Activated naive CD8-positive, alpha-beta T cell treated with anti-CD3 and anti-CD28 coated beads, Interleukin-2, amount 50 U/mL, for 24 hours (primary cell): ENCODE data around the gene NAAA.
"Not testable (repeated sequence)": the region's sequence is repeated elsewhere in the genome, so short reads cannot be mapped to it uniquely, and the experiment has no call there.

Experiments used
- ATAC-seq: fragments of 150-1000 bp; cut with Tn5 transposase; one replicate; pipeline ENCODE4 v1.10.0; 2021
- DNase-seq: peaks from one replicate; pipeline ENCODE4 v3.0.0; 2021
- H3K27ac Mint-ChIP-seq: one replicate; pipeline ENCODE4 v1.8.0; 2021; ENCODE audit warnings: mild to moderate bottlenecking, mixed read lengths
- H3K27me3 Mint-ChIP-seq: one replicate; pipeline ENCODE4 v1.8.0; 2021; ENCODE audit warnings: mixed read lengths
- H3K36me3 Mint-ChIP-seq: one replicate; pipeline ENCODE4 v1.8.0; 2021; ENCODE audit warnings: low read depth, mixed read lengths
- H3K4me1 Mint-ChIP-seq: one replicate; pipeline ENCODE4 v1.8.0; 2021; ENCODE audit warnings: mixed read lengths
- H3K4me3 Mint-ChIP-seq: one replicate; pipeline ENCODE4 v1.8.0; 2021; ENCODE audit warnings: mild to moderate bottlenecking, moderate library complexity, mixed read lengths
- H3K9me3 Mint-ChIP-seq: one replicate; pipeline ENCODE4 v1.8.0; 2021; ENCODE audit warnings: mixed read lengths

The NAAA gene

DNA sequence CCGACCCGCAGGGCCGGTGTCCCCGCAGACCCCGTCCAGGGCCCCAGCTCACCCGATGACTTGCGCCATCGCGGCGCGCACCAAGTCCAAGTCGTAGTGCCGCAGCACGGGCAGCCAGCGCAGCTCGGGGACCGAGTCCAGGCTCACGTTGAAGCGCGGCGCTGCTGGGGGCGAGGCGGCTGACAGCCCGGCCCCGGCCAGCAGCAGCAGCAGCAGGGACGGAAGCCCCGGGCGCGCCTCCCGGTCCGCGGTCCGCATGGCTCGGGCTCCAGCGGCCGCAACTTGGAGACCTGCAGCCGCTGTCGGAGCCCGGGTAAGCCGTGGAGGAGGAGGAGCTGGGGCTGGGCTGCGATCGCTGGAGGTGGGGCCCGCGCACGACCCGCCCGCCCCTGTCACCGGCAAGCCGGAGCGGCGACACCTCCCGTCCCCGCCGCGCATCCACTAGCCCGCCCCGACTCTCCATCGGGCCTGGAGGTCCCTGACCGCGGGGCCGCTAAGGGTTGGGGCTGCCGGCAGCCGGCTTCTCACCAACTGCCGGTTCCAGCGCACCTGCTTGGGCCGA lies at the start of gene NAAA:
TSS of gene NAAA (minus strand) at position 322 of the 562 bp plus-strand sequence. CDS start at position 258, 64 bp downstream.
- ATAC-seq = peak; percentile 86
- Mint-ChIP-seq H3K4me3 (peak within 1 kb of the TSS; percentile 97), H3K9me3 (no peaks in the 10 kb centered on the region), H3K36me3 (peaks cover 21% of the 10 kb centered on the region), H3K27me3 (no peaks in the 10 kb centered on the region), H3K4me1 (peaks cover 26% of the 10 kb centered on the region), H3K27ac (peak within 1 kb of the TSS; percentile 98)
- DNase-seq = peak; percentile 81

DNA sequence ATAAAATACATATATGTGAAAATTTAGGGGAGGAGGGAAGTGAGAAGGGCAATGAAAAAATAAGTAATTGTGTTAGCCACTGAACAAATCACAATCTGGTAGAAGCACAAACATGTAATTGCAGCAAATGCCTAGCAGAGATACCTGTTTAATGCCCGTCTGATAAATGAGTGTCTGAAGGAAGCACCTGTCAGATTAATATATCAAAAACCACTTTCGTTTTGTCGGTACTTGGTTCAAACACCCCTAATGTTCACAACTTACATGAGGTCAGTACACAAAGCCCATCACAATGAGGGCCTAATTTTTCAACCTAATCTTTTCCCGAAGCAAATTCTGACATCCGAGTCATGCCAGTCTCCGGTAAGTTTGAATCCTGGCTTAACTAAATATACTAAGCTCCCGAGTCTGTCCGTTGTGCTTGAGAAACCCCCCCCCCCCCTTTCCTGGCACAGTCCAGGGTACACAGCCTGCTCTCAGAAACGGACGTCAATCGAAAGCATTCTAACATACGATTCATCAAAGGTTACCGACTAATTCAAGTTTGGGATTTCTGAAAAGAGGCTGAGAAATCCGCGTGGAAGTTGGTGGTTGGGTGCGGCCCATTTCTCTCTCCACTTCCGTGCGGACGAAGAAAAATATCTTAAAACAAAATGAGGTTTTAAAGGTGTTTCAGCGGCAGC lies 49.2 kb upstream of the NAAA start:
- Mint-ChIP-seq H3K27ac (peak overlapping the region; percentile 81), H3K27me3 (no peaks in the 10 kb centered on the region), H3K9me3 (no peaks in the 10 kb centered on the region), H3K4me3 (peak overlapping the region; percentile 87), H3K4me1 (peaks cover 31% of the 10 kb centered on the region), H3K36me3 (peaks cover 25% of the 10 kb centered on the region)
- ATAC-seq (no peak), DNase-seq (no peak)

GRCh38 chr4:75985116-75985515 lies 44.3 kb upstream of the NAAA start:
- ATAC-seq (no peak), DNase-seq (no peak)
- H3K4me1 Mint-ChIP-seq = peaks cover 22% of the 10 kb centered on the region
- H3K27me3 Mint-ChIP-seq = no peaks in the 10 kb centered on the region
- H3K27ac Mint-ChIP-seq = no peak overlapping the region
- no peak overlapping the region for H3K4me3 Mint-ChIP-seq
- no peaks in the 10 kb centered on the region for H3K9me3 Mint-ChIP-seq
- H3K36me3 Mint-ChIP-seq = peaks cover 39% of the 10 kb centered on the region

GRCh38 chr4:75980576-75980975 lies 39.8 kb upstream of the NAAA start:
- no peaks in the 10 kb centered on the region for H3K9me3 Mint-ChIP-seq
- H3K4me1 Mint-ChIP-seq = no peaks in the 10 kb centered on the region
- H3K4me3 Mint-ChIP-seq = no peak overlapping the region
- no peak for DNase-seq
- no peak overlapping the region for H3K27ac Mint-ChIP-seq
- no peak for ATAC-seq
- peaks cover 35% of the 10 kb centered on the region for H3K36me3 Mint-ChIP-seq
- no peaks in the 10 kb centered on the region for H3K27me3 Mint-ChIP-seq

DNA sequence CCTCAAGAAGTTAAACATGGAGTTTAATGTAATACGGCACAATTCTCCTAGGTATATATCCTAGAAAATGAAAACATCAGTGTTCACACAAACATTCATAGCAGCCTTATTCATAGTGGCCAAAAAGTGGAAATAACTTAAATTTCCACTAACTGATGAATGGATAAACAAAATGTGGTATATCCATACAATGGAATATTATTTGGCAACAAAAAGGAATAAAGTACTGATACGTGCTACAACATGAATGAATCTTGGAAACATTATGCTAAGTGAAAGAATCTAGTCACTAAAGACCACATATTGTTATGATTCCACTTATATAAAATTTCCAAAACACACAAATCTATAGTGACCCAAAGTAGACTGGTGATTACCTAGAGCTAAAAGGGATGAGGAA lies 35.4 kb upstream of the NAAA start:
- Mint-ChIP-seq H3K27ac (no peak overlapping the region), H3K4me1 (no peaks in the 10 kb centered on the region), H3K9me3 (no peaks in the 10 kb centered on the region), H3K4me3 (no peak overlapping the region), H3K27me3 (no peaks in the 10 kb centered on the region), H3K36me3 (peaks cover 58% of the 10 kb centered on the region)
- DNase-seq (no peak), ATAC-seq (no peak)

DNA sequence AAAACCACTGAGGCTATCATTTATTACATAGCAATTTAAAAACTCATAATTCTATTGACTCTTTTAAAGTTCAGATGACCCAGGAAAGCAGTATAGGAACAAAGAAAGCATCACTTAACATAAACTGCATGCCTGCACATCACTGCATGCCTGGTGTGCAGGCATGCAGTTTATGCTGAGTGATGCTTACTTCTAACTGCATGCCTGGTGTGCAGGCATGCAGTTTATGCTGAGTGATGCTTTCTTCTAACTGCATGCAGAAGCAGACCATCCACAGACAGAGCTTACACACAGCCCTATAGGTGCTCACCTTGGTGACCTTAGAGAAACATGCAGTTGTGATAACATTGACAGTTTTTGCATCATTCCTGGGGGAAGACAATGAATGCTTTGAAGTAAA lies 33.0 kb upstream of the NAAA start:
- no peak overlapping the region for H3K4me3 Mint-ChIP-seq
- no peak for DNase-seq
- no peaks in the 10 kb centered on the region for H3K4me1 Mint-ChIP-seq
- no peak overlapping the region for H3K27ac Mint-ChIP-seq
- ATAC-seq = no peak
- H3K36me3 Mint-ChIP-seq = peaks cover 70% of the 10 kb centered on the region
- no peaks in the 10 kb centered on the region for H3K9me3 Mint-ChIP-seq
- H3K27me3 Mint-ChIP-seq = no peaks in the 10 kb centered on the region

GRCh38 chr4:75968084-75968483 lies 27.3 kb upstream of the NAAA start:
- Mint-ChIP-seq H3K4me3 (no peak overlapping the region), H3K36me3 (peaks cover 89% of the 10 kb centered on the region), H3K27ac (peak overlapping the region; percentile 23)

GRCh38 chr4:75963558-75963957 lies 22.7 kb upstream of the NAAA start:
- H3K36me3 Mint-ChIP-seq = peaks cover 89% of the 10 kb centered on the region
- H3K27ac Mint-ChIP-seq = no peak overlapping the region
- ATAC-seq (no peak), DNase-seq (no peak)
- H3K27me3 Mint-ChIP-seq = no peaks in the 10 kb centered on the region
- H3K4me3 Mint-ChIP-seq = no peak overlapping the region
- peaks cover 10% of the 10 kb centered on the region for H3K9me3 Mint-ChIP-seq
- no peaks in the 10 kb centered on the region for H3K4me1 Mint-ChIP-seq

More at GRCh38 chr4:75968084-75968483, 27.3 kb upstream of the NAAA start:
- H3K4me1 Mint-ChIP-seq = no peaks in the 10 kb centered on the region
- no peak for ATAC-seq
- peaks cover 10% of the 10 kb centered on the region for H3K9me3 Mint-ChIP-seq
- DNase-seq = no peak
- no peaks in the 10 kb centered on the region for H3K27me3 Mint-ChIP-seq

DNA sequence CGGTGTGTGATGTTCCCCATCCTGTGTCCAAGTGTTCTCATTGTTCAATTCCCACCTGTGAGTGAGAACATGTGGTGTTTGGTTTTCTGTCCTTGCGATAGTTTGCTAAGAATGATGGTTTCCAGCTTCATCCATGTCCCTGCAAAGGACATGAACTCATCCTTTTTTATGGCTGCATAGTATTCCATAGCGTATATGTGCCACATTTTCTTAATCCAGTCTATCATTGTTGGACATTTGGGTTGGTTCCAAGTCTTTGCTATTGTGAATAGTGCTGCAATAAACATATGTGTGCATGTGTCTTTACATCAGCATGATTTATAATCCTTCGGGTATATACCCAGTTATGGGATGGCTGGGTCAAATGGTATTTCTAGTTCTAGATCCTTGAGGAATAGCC lies 21.3 kb upstream of the NAAA start:
- not testable (repeated sequence) for ATAC-seq, H3K4me3 Mint-ChIP-seq, H3K27ac Mint-ChIP-seq, H3K27me3 Mint-ChIP-seq, H3K4me1 Mint-ChIP-seq, DNase-seq
- Mint-ChIP-seq H3K36me3 (peaks cover 87% of the 10 kb centered on the region), H3K9me3 (peaks cover 10% of the 10 kb centered on the region)

DNA sequence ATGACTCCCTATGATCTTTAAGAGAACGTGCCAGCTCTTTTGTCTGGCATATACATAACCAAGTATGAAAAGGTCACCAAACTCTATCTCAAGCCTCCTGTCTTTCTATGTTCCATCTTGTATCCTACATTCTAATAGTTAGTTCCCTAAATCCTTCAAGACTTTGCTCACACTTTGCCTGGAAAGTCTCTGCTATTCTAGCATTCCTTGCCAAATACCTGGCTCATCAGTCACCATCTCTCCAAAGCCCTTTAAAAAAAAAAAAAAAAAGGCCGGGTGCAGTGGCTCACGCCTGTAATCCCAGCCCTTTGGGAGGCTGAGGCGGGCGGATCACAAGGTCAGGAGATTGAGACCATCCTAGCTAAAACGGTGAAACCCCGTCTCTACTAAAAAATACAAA lies 17.7 kb upstream of the NAAA start:
- not testable (repeated sequence) for H3K9me3 Mint-ChIP-seq, H3K4me1 Mint-ChIP-seq, DNase-seq, H3K27me3 Mint-ChIP-seq, H3K4me3 Mint-ChIP-seq, ATAC-seq, H3K27ac Mint-ChIP-seq
- peaks cover 80% of the 10 kb centered on the region for H3K36me3 Mint-ChIP-seq

- peaks cover 73% of the 10 kb centered on the region for H3K36me3 Mint-ChIP-seq
- not testable (repeated sequence) for H3K9me3 Mint-ChIP-seq, H3K4me1 Mint-ChIP-seq, H3K4me3 Mint-ChIP-seq, H3K27ac Mint-ChIP-seq, ATAC-seq, H3K27me3 Mint-ChIP-seq, DNase-seq
Measured at GRCh38 chr4:75954811-75955210, 14.0 kb upstream of the NAAA start.

- Mint-ChIP-seq H3K4me3 (no peak overlapping the region), H3K4me1 (no peaks in the 10 kb centered on the region), H3K9me3 (no peaks in the 10 kb centered on the region), H3K27me3 (no peaks in the 10 kb centered on the region), H3K36me3 (peaks cover 70% of the 10 kb centered on the region), H3K27ac (no peak overlapping the region)
- DNase-seq = no peak
- ATAC-seq = no peak
Measured at GRCh38 chr4:75953509-75953908, 12.7 kb upstream of the NAAA start.

GRCh38 chr4:75950213-75950815 lies 9.5 kb upstream of the NAAA start:
- DNase-seq (no peak), ATAC-seq (no peak)
- Mint-ChIP-seq H3K4me1 (no peaks in the 10 kb centered on the region), H3K36me3 (peaks cover 56% of the 10 kb centered on the region), H3K4me3 (no peak overlapping the region), H3K9me3 (no peaks in the 10 kb centered on the region), H3K27me3 (no peaks in the 10 kb centered on the region), H3K27ac (no peak overlapping the region)

DNA sequence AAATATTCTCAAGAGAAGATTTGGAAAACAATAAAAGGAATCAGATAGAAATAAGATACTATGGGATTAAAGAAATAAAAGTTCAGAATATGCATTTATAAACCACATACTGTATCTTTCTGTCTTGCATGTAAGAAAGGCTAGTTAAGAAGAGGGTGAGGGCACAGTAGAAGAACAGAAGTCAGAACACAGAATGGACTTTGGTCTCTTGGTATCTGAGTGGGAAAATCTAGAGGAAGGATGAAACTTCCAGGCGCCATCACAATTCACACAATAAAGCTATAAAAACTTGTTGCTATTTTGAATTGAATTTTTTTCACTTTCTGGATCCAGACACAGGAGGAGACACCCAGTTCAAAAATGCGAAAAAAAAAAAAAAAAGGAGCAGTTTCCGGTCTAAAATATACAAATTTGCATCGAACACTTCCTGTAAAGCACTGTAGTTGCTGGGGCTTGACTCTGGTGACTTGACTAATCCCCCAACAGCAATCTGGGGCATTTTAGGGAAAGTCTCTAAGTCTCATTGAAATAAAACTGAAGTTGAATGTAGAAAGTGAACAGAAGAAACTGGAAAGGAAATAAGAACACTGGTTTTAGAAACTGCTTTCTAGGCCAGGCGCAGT lies 8.1 kb upstream of the NAAA start:
- no peak overlapping the region for H3K27ac Mint-ChIP-seq
- H3K27me3 Mint-ChIP-seq = no peaks in the 10 kb centered on the region

More for the DNA sequence above, 8.1 kb upstream of the NAAA start:
- H3K9me3 Mint-ChIP-seq = no peaks in the 10 kb centered on the region
- DNase-seq = no peak
- no peak overlapping the region for H3K4me3 Mint-ChIP-seq
- ATAC-seq = no peak
- H3K36me3 Mint-ChIP-seq = peaks cover 46% of the 10 kb centered on the region
- H3K4me1 Mint-ChIP-seq = no peaks in the 10 kb centered on the region
